Measurements from ENCODE around the gene SLC35A3. TPM values are rescaled to one million over a fixed set of nuclear protein-coding genes. Genes with fewer than 3 reads are reported as not detected.

The SLC35A3 gene
- total and polyA plus RNA-seq, 9 of the 15 experiments (the other 6 are each of a cell fraction or from before 2014, with no cell fraction given) = 3.5 to 21.7 (median 13.2) TPM

GRCh38 chr1:99969729-99970621 lies at the start of gene SLC35A3 (continued):
- TF ChIP-seq TBL1XR1 (IDR thresholded peaks at IDR 0.05; ENCODE audit: low read length in 2 of 2) (0 out of 4 replicates have a peak, but pooled peaks of 1 of the 2 experiments have one; percentile 38), NCOA2 (IDR thresholded peaks at IDR 0.05; ENCODE audit: partially characterized antibody in 2 of 2) (no peak), MXD1 (CRISPR knock-in tag; IDR thresholded peaks at IDR 0.05; ENCODE audit: borderline replicate concordance, poor library complexity, severe bottlenecking) (no peak), KLF13 (tag; IDR thresholded peaks at IDR 0.05; ENCODE audit: borderline replicate concordance, low read depth) (peak; percentile 64), RREB1 (CRISPR knock-in tag; IDR thresholded peaks at IDR 0.05) (0 out of 2 replicates have a peak, but pooled peaks have one; percentile 28), NCOA1 (IDR thresholded peaks at IDR 0.05; ENCODE audit: low read depth) (peak; percentile 96), SIRT6 (IDR thresholded peaks at IDR 0.05; ENCODE audit: low read depth, low read length) (no peak), HNRNPLL (IDR thresholded peaks at IDR 0.05; ENCODE audit: low read depth, low read length, poor library complexity, severe bottlenecking) (peak; percentile 82), MCM3 (IDR thresholded peaks at IDR 0.05) (no peak), CTCFL (IDR thresholded peaks at IDR 0.05; ENCODE audit: borderline replicate concordance, insufficient read depth, low read depth, low read length, poor library complexity, severe bottlenecking) (no peak), ZNF436 (CRISPR knock-in tag; IDR thresholded peaks at IDR 0.05) (no peak), ZNF639 (CRISPR knock-in tag; conservative IDR thresholded peaks at IDR 0.05 in 1 of 2, IDR thresholded peaks at IDR 0.05 in 1 of 2) (peak in 1 of 2 experiments; percentile 88; a peak in 2 of 4 replicates)
